GM21390 (cell line): Measurements from ENCODE around the gene ANKRD39.
"Not testable (repeated sequence)": the region's sequence is repeated elsewhere in the genome, so short reads cannot be mapped to it uniquely, and the experiment has no call there.

ENCODE experiments used
- ATAC-seq: cut with Tn5 transposase; IDR thresholded peaks from one replicate; pipeline ENCODE4 v1.9.1; 2021; ENCODE audit not compliant: unreplicated experiment

ANKRD39 gene

GRCh38 chr2:96873651-96874096 lies 15.9 kb upstream of the ANKRD39 start:
- no peak for ATAC-seq

GRCh38 chr2:96872591-96873349 lies 15.0 kb upstream of the ANKRD39 start:
- no peak for ATAC-seq

GRCh38 chr2:96870626-96871255 lies 12.9 kb upstream of the ANKRD39 start:
- ATAC-seq: no peak

- no peak for ATAC-seq
Measured at GRCh38 chr2:96869822-96870625, 12.2 kb upstream of the ANKRD39 start, which contains the start of gene SEMA4C. Gene SEMA4C (minus strand): TSS chr2:96870080. CDS start chr2:96867886, 2,194 bp downstream.

GRCh38 chr2:96869281-96869821 lies 11.5 kb upstream of the ANKRD39 start:
- ATAC-seq: no peak

GRCh38 chr2:96868555-96869280 lies 10.9 kb upstream of the ANKRD39 start:
- no peak for ATAC-seq

- ATAC-seq: no peak
Measured at GRCh38 chr2:96867756-96868554, 10.1 kb upstream of the ANKRD39 start.

- no peak for ATAC-seq
Measured at GRCh38 chr2:96866986-96867755, 9.4 kb upstream of the ANKRD39 start.

GRCh38 chr2:96866586-96866985 lies 8.8 kb upstream of the ANKRD39 start:
- ATAC-seq: no peak

- ATAC-seq: no peak
Measured at GRCh38 chr2:96866149-96866548, 8.3 kb upstream of the ANKRD39 start.

GRCh38 chr2:96865654-96866053 lies 7.8 kb upstream of the ANKRD39 start:
- ATAC-seq: no peak

- ATAC-seq: no peak
Measured at GRCh38 chr2:96864343-96865091, 6.7 kb upstream of the ANKRD39 start.

GRCh38 chr2:96863575-96864342 lies 5.9 kb upstream of the ANKRD39 start:
- ATAC-seq: no peak

- ATAC-seq: not testable (repeated sequence)
Measured at GRCh38 chr2:96863056-96863455, 5.2 kb upstream of the ANKRD39 start.

GRCh38 chr2:96861074-96861473 lies 3.3 kb upstream of the ANKRD39 start:
- no peak for ATAC-seq

GRCh38 chr2:96860065-96861029 lies 2.5 kb upstream of the ANKRD39 start:
- no peak for ATAC-seq

- no peak for ATAC-seq
Measured at GRCh38 chr2:96859681-96860064, 1.9 kb upstream of the ANKRD39 start.
